Measurements from ENCODE around the gene TDRD10. TPM values are rescaled to one million over a fixed set of nuclear protein-coding genes. Genes with fewer than 3 reads are reported as not detected.

TDRD10 gene
- polyA plus RNA-seq, 3 donors: not detected

DNA sequence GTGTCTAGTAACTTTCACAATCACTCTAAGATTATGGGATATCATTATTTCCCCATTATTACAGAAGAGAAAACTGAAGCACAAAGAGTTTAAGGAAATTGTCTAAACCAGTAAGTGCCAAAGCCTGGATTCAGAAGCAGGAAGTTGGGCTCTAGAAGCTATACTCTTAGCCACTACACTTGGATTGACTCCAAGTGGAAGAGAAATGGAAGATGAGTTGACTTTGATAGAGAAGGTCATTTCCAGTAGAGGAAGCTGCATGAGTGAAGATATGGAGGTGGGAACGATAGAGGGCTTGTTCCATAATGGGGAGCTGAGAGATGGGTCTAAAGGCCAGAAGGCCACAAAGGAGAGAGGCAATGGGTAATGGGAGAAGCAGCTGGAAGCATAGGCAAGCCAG, 11.7 kb upstream of the TDRD10 start:
- Mint-ChIP-seq H3K4me3 (peak overlapping the region; percentile 2 to 47), H3K9me3 (peaks cover 0 to 2% (median 0%) of the 10 kb centered on the region in 7 donors), H3K36me3 (peaks cover 0 to 2% of the 10 kb centered on the region in 2 donors), H3K4me1 (peaks cover 69% of the 10 kb centered on the region), H3K27ac (peak overlapping the region in 4 of 7 donors; percentile 21 to 68 (median 46)), H3K27me3 (ENCODE audit: low read depth in 3 of 3) (peaks cover 0 to 7% (median 5%) of the 10 kb centered on the region in 3 donors)
- intact Hi-C loops (cut with micrococcal nuclease): no loop called here
- DNase-seq: peak; percentile 32 to 65 (median 44)
- H3K27me3 ChIP-seq (ENCODE audit: control insufficient read depth in 2 of 2, insufficient read depth in 2 of 2, low read length in 2 of 2): no peaks in the 10 kb centered on the region
- H3K27ac ChIP-seq (ENCODE audit: low read depth in 1 of 2, low read length in 2 of 2): no peak overlapping the region
- no peak overlapping the region for H2AFZ ChIP-seq (ENCODE audit: insufficient read depth, low read depth, low read length, poor library complexity, severe bottlenecking)
- H3K79me2 ChIP-seq (ENCODE audit: insufficient read depth, low read length): no peaks in the 10 kb centered on the region
- no peaks in the 10 kb centered on the region for H3K9me3 ChIP-seq (replicated peaks in 1 of 2; ENCODE audit: control insufficient read depth in 1 of 2, insufficient read depth in 1 of 2, low read length in 2 of 2)
- WGBS (ENCODE audit: insufficient coverage): 0% methylated on average over 1 of the region's 1 CpG
- no peaks in the 10 kb centered on the region for H4K20me1 ChIP-seq (ENCODE audit: insufficient read depth, low read length)
- H3K9ac ChIP-seq (ENCODE audit: insufficient read depth, low read length, poor library complexity, severe bottlenecking): no peak overlapping the region
- TF ChIP-seq, protein P1, sequence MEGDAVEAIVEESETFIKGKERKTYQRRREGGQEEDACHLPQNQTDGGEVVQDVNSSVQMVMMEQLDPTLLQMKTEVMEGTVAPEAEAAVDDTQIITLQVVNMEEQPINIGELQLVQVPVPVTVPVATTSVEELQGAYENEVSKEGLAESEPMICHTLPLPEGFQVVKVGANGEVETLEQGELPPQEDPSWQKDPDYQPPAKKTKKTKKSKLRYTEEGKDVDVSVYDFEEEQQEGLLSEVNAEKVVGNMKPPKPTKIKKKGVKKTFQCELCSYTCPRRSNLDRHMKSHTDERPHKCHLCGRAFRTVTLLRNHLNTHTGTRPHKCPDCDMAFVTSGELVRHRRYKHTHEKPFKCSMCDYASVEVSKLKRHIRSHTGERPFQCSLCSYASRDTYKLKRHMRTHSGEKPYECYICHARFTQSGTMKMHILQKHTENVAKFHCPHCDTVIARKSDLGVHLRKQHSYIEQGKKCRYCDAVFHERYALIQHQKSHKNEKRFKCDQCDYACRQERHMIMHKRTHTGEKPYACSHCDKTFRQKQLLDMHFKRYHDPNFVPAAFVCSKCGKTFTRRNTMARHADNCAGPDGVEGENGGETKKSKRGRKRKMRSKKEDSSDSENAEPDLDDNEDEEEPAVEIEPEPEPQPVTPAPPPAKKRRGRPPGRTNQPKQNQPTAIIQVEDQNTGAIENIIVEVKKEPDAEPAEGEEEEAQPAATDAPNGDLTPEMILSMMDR (IDR thresholded peaks at IDR 0.05): no peak
- H3K36me3 ChIP-seq (replicated peaks in 1 of 2; ENCODE audit: control insufficient read depth in 1 of 2, insufficient read depth in 2 of 2, low read length in 2 of 2): no peaks in the 10 kb centered on the region
- H3K4me1 ChIP-seq (ENCODE audit: control insufficient read depth in 1 of 2, insufficient read depth in 2 of 2, low read length in 2 of 2): peaks cover 68 to 75% of the 10 kb centered on the region in 2 donors
- H3K4me2 ChIP-seq (replicated peaks; ENCODE audit: extremely low read depth, low read length, poor library complexity, severe bottlenecking): no peak overlapping the region
- peak overlapping the region in 1 of 3 experiments; percentile 9 for H3K4me3 ChIP-seq (replicated peaks in 1 of 3; ENCODE audit: low read depth in 2 of 3, low read length in 3 of 3)

DNA sequence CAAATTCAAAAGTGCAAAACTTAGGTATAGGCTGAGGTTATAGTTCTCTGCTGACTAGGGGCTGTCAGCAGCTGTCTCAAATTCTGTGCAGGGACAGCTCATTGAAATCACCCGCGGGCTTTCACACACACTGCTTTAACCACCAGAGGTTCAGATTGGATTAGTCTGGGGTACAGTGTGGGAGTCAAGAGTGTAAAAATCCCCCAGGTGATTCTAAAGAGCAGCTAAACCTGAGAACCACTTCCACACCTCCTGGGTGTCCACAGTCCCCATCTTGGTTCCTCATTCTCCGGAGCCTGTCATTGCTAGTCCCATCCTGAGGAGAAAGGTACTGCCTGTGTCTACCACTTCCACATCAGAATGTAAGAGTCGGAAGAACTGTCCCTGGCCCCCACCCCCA, 9.9 kb upstream of the TDRD10 start:
- Mint-ChIP-seq H3K4me3 (peak overlapping the region in 1 of 2 donors; percentile 11), H3K9me3 (peaks cover 0 to 2% (median 0%) of the 10 kb centered on the region in 7 donors), H3K36me3 (no peaks in the 10 kb centered on the region), H3K27ac (peak overlapping the region in 4 of 7 donors; percentile 37 to 68 (median 58)), H3K4me1 (peaks cover 68% of the 10 kb centered on the region), H3K27me3 (ENCODE audit: low read depth in 3 of 3) (peaks cover 0 to 7% (median 5%) of the 10 kb centered on the region in 3 donors)
- peak in 2 of 3 donors; percentile 29 to 40 for DNase-seq
- Histone ChIP-seq H3K9me3 (replicated peaks in 1 of 2; ENCODE audit: control insufficient read depth in 1 of 2, insufficient read depth in 1 of 2, low read length in 2 of 2) (no peaks in the 10 kb centered on the region), H3K4me1 (ENCODE audit: control insufficient read depth in 1 of 2, insufficient read depth in 2 of 2, low read length in 2 of 2) (peaks cover 64 to 73% of the 10 kb centered on the region in 2 donors), H2AFZ (ENCODE audit: insufficient read depth, low read depth, low read length, poor library complexity, severe bottlenecking) (no peak overlapping the region), H3K27me3 (ENCODE audit: control insufficient read depth in 2 of 2, insufficient read depth in 2 of 2, low read length in 2 of 2) (no peaks in the 10 kb centered on the region), H4K20me1 (ENCODE audit: insufficient read depth, low read length) (no peaks in the 10 kb centered on the region), H3K9ac (ENCODE audit: insufficient read depth, low read length, poor library complexity, severe bottlenecking) (no peak overlapping the region), H3K4me3 (replicated peaks in 1 of 3; ENCODE audit: low read depth in 2 of 3, low read length in 3 of 3) (peak overlapping the region in 1 of 3 experiments; percentile 64), H3K79me2 (ENCODE audit: insufficient read depth, low read length) (no peaks in the 10 kb centered on the region), H3K27ac (ENCODE audit: low read depth in 1 of 2, low read length in 2 of 2) (peak overlapping the region; percentile 30 to 59), H3K36me3 (replicated peaks in 1 of 2; ENCODE audit: control insufficient read depth in 1 of 2, insufficient read depth in 2 of 2, low read length in 2 of 2) (no peaks in the 10 kb centered on the region), H3K4me2 (replicated peaks; ENCODE audit: extremely low read depth, low read length, poor library complexity, severe bottlenecking) (peak overlapping the region; percentile 79)
- TF ChIP-seq, protein P1 (IDR thresholded peaks at IDR 0.05): no peak
- intact Hi-C loops (cut with micrococcal nuclease): no loop called here
- no CpG with 5 or more reads among the region's 4 CpGs for WGBS (ENCODE audit: insufficient coverage)
